Measurements from ENCODE around the gene GPRC5C.
"Not testable (repeated sequence)": the region's sequence is repeated elsewhere in the genome, so short reads cannot be mapped to it uniquely, and the experiment has no call there.

GPRC5C gene, protein sequence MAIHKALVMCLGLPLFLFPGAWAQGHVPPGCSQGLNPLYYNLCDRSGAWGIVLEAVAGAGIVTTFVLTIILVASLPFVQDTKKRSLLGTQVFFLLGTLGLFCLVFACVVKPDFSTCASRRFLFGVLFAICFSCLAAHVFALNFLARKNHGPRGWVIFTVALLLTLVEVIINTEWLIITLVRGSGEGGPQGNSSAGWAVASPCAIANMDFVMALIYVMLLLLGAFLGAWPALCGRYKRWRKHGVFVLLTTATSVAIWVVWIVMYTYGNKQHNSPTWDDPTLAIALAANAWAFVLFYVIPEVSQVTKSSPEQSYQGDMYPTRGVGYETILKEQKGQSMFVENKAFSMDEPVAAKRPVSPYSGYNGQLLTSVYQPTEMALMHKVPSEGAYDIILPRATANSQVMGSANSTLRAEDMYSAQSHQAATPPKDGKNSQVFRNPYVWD

DNA sequence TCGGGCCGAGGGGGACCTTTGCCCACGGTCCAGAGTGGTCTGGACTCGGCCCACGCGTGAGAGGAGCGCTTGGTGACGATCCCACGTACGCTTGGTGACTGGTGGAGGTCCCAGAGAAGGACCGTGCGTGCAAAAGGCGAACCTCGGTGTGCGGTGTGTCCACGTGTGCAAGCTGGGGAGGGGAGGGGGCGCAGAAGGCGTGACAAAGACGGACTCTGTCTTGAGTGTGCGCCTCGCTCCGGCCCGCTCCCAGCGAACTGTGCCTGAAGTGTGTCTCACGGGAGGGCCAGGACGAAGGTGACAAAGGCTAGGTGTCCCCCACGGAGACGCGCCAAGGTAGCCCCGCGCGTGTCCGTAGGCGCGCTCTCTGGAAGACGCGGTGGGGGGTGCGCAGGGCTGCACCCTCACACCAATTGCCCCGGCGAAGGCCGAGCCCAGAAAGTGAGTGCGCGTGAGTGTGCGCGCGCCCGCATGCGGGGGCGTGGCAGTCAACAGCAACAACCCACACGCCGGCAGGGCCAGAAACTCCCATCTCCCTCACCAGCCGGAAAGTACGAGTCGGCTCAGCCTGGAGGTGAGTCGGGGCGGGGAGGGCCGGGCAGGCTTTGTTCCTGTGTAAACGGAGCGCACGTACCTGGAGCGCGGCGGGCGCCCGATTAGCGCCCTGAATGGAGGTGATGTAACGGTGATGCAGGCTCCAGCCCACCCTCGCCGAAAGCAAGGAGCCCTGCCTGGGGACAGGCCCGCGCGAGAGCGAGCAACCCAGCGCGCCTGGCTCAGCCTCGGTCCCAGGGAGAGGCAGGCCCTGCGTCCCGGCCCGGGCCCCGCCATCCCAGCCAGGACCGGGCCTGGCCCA, at the start of gene GPRC5C:
Gene GPRC5C (plus strand): TSS at position 521 of the 856 bp plus-strand sequence. CDS start 7,689 bp downstream, outside the sequence.
- DNase-seq = peak; percentile 97

DNA sequence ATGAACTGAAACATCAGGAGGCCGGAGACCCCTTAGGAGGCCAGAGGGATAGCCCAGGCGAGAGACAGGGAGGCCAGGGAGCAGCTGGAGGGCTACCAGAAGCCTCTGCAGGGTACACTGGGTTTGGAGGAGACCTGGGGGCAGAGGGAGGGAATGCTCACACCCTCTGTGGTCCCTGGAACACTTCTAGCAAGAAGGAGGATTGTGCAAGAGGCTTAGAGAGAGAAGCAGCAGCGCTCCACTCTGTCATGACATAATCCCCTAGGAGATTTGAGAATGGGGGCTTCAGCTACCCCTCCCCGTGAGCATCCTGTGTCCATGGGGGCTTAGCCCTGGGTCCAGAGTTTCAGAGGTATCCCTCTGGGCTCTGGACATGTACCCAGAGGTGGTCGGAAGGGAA, 48.7 kb upstream of the GPRC5C start:
- DNase-seq = no peak

DNA sequence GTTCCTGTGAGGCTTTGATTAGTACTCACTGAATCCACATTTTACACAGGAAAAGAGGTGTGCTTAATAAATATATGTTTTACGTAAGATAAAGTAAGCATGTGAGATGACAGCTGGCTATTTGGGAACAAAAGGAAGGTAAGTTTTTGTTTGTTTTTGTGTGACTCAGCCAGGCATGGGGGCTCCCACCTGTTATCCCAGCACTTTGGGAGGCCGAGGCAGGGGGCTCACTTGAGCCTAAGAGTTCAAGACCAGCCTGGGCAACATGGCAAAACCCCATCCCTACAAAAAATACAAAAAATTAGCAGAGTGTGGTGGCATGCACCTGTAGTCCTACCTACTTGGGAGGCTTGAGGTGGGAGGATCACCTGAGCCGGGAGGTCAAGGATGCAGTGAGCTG, 46.7 kb upstream of the GPRC5C start:
- peak; percentile 75 for DNase-seq

DNA sequence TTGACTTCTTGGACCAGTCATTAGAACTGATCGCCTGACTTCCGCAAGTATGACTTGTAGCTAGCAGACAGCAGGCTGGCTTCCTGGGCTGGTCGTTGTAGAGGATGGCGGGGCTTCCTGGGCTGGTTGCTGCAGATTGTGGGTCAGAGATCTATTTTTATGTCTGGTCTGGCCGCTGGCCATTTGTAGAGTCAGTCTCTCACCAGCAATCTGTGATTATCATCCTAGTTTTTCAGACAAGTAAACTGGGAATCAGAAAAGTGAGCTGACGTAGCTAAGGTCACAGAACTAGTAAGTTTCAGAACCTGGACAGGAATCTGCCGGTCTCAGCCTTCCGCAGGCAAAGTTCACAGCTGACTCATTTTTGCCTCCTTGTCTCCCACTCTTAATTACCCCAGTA, 45.5 kb upstream of the GPRC5C start:
- no peak for DNase-seq

DNA sequence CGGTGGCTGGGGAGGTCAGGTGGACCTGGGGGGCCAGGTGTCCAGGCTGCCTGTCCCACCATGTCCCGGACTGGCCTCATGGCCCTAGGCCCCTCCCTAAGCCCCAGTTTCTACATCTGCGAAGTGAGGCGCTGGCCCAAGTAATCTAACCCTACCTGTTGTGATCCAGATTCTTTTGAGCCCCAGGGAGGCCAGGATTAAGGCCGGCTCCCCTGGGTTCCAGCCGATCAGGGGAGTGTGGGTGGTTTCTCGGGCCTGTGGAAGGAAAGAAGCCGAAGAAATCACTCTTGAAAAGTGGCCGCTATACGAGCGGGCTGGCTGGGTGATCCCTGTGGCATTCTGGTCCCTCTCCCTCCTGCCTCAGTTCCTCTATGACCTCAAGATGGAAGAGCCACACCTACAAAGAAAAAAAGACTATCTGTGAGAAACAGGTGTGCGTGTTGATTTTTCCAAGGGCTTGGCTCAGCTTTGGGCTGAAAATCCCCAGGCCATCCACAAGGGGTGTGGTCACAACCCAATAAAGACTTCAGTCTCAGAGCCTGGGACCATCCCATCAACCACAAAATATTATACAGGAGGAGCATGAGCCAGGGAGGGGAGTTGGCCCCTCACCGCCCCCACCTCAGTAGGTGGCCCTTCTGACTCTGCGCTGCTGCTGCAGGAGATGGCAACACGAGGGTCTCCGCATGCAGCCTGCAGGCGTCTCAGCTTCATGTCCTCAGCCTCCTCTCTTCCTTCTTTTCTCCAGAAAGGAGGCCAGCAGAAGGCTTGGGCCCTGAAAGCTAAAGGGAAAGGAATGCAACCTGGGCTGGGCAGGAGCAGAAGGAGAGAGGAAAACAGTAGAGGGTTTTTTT, 44.3 kb upstream of the GPRC5C start:
- no peak for DNase-seq

DNA sequence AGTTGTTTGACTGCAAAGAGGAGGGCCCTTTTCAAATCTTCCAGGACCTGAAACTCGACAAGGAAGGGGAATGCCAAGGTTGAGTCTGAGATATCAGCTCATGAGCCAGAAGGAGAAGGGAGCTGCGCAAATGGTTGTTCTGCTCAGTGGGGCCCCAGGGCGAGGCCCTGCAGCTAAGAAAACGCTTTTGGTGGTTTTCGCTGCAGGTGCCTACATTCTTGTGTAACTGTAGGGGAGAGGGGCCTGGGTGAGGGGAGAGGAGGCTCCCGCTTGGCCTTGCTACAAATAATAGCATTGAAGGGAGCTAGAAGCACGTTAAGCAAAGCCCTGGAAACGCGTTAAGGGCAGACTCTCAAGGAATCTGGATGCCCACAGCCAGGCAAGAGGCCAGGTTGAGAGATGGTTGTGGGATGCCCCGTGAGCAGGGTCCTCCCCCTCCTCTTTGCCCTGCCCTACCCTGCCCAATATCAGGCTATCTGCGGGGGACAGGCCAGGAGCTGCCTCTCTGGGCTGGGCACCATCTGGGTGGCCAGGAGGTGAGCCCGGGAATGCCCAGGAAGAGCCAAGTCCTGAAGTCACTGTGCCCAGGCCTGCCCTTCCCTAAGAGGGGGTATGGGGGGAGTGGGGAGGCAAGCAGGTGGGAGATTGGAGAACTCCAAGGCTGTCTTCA, 42.7 kb upstream of the GPRC5C start:
- DNase-seq = no peak

DNA sequence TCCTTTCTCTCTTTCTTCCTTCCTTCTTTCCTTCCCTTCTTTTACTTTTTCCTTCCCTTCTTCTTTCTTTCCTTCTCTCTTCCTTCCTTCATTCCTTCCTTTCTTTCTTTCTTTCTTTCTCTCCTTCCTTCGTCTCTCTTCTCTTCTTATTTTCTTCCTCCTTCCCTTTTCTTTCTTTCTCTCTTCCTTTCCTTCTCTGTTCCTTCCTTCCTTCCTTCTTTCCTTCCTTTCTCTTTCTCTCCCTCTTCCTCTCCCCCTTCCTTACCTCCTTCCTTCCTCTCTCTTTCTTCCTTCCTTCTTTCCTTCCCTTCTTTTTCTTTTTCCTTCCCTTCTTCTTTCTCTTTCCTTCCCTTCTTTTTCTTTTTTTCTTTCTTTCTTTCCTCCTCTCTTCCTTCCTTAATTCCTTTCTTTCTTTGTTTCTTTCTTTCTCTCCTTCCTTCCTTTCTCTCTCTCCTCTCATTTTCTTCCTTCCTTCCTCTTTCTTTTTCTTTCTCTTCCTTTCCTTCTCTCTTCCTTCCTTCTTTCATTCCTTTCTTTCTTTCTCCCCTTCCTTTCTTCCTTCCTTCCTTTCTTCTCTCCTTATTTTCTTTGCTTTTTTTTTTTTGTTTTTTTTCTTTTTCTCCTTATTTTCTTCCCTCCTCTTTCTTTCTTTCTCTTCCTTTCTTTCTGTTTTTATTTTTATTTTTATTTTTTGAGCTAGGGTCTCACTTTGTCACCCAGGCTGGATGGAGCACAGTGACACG, 41.8 kb upstream of the GPRC5C start:
- no peak for DNase-seq

DNA sequence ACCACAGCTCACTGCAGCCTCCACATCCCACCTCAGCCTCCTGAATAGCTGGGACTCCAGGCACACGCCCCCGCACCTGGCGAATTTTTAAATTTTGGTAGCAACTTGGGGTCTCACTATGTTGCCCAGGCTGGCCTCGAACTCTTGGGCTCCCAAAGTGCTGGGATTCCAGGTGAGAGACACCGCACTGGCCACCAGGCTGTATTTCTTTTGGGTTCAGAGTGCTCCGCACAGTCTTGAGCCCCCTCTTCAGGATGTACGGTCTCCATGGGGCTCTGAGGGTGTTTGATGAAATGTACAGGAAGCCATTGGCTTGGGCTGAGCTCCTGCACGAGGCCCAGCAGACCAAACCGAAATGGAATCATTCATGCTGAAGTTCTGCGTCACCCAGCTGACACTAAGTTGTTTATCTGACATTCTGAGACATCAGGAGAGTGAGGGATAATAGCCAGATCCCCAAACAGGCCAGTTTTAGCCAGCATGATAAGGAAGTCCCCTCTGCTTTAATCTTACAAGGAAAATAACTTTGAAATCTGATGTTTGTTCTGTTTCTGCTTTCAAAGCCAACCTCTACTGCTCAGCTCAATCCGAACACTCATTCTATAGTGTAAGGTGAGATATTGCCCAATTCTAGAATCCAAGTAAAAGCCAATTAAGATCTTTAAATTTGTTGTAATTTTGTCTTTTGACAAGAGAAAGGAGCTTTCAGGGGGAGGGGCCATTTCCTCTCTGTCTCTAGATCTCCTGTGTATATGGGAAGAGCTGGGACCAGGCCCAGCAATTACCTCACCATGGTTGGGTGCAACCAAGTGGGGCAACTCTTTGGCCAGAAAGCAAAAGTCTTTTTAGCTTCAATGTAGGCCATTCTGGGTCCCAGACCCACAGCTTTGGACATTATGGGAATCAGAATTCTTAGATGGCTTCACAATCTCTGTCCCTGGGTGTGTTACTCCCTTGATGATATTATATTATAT, 40.9 kb upstream of the GPRC5C start:
- DNase-seq = no peak

DNA sequence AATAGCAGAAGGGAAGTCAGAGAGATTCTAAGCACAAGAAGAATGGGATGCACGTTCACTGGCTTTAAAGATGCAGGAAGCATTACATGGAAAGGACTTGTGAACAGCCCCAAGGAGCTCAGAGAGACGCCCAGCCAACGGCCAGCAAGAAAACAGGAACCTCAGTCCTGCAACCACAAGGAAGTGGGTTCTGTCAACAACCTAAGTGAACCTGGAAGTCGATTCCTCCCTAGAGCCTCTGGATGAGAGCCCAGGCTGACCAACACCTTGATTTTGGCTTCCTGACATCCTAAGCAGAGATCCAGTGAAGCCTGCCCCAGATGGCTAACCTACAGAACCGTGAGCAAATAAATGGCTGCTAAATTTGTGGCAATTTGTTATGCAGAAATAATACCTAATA, 40.1 kb upstream of the GPRC5C start:
- DNase-seq = no peak

DNA sequence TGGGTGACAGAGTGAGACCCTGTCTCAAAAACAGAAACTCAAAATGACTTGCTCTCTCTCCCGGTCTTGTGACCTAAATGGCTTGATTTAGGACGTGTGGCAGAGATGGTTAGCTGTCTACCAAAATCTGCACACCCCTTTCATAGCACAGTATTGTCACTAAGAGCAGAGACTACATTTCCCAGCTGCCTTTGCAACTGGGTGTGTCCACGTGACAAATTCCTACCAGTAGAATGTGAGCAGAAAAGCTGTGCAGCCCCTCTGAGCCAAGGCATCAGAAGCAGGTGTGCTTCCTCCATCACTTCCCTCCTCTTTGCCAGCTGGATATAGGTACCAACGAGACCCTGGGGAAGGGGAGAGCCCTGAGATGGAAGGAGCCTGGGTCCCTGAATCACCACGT, 39.0 kb upstream of the GPRC5C start:
- DNase-seq = no peak

DNA sequence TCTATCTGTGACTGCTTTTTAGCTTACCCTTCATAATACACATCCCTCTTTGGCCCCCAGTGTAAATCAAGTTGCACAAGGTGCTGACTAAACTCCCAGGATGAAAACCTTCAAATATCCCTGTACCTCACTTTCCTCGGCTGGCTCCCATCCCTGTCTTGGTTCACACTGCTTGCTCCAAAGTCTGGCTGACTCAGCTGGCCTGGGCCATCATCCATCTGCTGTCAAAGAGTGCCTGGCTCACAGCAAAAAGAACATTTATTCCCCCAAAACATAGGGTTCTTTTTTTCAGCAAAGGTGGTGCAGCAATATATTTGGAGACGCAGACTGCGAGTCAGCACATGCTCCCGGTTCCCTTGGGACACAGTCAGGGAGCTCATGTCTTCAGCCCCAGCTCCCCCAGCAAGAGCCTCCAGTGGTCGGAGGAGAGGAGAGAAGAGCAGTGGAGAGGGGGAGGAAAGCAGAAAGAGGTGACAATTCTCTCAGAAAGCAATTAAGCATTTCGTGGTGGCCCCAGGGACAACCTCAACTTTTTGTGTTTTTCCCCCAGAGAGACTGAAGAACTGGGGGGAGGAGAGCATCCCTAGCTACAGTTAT, 38.4 kb upstream of the GPRC5C start:
- no peak for DNase-seq

DNA sequence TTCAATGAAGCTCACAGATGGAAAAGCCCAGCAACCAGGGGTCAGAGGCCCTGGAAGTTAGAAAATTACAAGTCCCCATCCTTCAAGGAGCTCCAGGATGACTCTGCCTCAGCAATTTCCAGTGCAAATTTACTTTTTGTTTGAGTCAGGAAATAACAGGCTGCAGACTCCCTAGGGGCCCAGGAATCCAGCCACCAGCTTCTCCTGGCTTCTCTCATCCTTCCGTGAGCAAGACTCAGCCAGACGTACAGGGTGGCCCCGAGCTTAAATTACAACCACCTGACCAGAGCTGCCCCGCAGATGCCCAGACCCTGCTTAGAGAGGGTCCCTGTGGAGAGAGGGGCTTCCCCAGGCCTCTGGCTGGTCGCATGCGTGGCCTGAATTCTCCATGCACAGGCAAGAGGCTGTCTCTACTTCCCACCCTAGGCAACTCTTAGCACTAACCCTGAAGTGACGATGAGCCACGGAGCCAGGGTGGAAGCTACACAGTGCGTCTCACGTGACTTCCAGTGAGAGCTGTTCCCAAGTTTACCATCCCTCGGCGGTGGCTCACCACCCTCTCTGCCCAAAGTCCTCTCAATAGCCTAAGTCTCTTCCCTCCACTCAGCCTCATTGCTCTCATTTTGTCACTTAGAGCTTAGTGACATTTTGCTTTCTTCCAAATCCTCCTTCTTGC, 37.5 kb upstream of the GPRC5C start:
- DNase-seq = no peak

DNA sequence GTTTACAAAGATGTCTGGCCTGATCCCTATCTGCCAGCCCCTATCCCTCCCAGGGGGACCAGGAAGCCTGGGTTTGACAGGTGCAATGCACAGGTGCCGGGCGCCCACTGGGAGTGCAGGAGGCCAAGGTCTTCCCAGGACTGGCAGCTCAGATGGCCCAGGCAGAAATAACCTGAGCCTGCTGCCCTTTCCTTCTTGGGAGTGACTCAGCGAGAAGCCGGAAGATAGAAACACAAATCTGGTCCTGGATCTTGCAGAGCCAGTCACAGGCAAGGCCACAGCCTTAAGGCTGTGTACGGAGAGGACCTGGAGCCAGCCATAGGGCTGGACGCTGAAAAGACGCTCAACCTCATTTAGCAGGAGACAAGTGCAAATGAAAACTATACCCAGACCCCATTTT, 36.9 kb upstream of the GPRC5C start:
- DNase-seq = no peak

DNA sequence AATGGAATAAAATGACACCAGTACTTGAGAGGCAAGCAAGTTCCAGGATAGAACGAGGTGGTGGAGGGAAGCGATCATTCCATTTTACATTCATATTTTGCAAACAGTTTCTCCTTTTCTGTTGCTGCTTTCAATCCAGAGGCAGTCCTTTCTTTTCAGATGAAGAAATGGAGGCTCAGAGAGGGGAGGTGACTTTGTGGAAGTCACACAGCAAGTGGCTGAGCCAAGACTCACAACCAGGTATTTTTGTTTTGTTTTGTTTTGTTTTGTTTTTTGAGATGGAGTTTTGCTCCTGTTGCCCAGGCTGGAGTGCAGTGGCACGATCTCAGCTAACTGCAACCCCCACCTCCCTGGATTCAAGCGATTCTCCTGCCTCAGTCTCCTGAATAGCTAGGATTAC, 35.3 kb upstream of the GPRC5C start:
- DNase-seq = no peak

DNA sequence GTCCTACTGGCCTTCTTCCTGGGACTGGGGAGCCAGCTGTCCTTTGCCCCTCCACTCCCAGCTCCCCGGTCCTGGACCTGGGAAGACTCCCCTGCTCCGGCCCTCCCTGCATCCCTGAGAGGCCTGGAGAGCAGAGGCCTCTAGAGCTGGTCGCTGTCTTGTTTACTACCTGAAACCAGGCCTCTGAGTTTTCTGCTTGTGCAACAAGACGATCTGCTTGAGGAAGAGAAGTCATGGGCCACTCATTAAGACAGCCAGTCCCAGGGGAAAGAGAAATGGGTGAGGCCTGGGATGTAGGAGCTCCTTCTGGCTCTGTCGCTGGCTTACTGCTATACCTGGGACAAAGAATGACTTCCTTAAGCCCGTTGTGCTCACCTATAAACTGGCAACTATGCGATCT, 29.8 kb upstream of the GPRC5C start:
- no peak for DNase-seq

DNA sequence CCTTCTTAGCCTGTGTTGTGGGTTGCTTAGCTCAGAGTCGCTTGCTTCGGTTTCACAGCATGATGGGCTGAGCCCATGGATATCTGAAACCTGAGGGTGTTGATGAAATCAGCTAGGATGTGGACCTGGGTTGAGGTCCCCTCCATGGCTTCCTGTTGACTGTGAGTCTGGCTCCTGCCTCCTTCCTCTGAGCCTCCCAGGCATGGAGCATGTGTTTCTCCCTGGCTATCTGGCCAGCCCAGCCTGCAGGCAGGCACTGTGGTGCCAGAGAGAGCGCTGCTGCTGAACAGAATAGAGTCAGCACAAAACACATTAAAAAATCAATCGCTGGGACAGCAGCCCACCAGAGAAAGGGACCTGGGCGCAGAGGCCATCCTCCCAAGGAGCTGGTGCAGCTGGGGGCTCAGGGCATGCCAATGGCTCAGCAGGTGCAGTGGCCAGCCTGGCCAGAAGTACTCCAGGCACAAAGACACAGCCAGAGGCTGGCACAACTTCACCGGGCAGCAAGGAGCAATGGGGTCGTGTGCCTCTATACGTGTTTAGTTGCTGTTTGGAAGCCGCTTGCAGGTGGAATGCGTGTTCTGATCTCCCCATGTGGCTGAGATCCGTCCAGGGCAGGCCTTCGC, 28.3 kb upstream of the GPRC5C start:
- DNase-seq = no peak

DNA sequence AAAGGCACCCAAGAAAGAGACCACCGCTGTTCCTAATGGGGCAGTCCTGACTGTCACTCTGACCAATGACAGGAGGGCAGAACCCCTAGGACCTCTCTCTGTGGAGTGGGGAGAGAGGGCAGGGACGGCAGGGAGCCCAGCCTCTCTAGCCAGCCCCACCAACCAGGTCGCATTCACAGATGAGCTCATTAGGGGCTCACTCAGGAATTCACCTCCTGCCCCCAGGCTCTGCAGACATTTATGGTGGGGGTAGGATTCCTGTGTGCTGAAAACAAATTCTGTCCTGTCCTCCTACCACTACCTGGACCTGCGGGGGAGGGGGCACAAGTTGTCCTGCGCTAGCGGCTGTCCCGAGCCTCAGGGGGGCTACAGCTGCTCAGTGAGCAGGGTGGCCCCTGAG, 27.7 kb upstream of the GPRC5C start:
- no peak for DNase-seq

DNA sequence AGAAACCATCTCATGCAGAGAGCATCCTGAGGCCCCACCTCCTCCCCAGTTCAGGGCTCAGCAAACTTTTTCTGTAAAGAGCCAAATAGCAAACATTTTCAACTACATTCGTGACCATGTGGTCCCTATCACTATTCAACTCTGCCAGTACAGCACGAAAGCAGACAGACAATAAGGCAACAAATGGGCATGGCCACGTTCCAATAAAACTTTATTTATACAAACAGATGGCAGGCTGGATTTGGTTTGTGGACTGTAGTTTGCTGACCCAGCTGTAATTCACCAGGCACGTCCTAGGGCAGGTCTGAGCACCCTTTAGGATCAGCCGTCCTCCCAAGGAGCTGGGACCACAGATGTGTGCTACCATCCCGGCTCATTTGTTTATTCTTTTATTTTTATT, 27.1 kb upstream of the GPRC5C start:
- no peak for DNase-seq

DNA sequence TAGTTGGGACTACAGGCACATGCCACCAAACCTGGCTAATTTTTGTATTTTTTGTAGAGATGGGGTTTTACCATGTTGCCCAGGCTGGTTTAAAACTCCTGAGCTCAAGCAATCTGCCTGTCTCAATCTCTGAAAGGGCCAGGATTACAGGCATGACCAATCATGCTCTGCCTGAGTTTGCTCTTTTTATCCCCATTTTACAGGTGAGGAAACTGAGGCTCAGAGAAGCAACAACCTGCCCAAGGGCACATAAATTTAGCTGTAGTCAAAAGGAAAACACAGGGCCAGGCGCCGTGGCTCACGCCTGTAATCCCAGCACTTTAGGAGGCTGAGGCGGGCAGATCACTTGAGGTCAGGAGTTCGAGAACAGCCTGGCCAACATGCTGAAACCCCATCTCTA, 26.6 kb upstream of the GPRC5C start:
- DNase-seq = not testable (repeated sequence)

Measured in DMS53 (cell line).